DMS79 (cell line): ENCODE results near the gene UBASH3B.

Experiments used
- DNase-seq: peaks from one replicate; lab custom pipeline; 2025; lab: John Stamatoyannopoulos, UW

UBASH3B gene

DNA sequence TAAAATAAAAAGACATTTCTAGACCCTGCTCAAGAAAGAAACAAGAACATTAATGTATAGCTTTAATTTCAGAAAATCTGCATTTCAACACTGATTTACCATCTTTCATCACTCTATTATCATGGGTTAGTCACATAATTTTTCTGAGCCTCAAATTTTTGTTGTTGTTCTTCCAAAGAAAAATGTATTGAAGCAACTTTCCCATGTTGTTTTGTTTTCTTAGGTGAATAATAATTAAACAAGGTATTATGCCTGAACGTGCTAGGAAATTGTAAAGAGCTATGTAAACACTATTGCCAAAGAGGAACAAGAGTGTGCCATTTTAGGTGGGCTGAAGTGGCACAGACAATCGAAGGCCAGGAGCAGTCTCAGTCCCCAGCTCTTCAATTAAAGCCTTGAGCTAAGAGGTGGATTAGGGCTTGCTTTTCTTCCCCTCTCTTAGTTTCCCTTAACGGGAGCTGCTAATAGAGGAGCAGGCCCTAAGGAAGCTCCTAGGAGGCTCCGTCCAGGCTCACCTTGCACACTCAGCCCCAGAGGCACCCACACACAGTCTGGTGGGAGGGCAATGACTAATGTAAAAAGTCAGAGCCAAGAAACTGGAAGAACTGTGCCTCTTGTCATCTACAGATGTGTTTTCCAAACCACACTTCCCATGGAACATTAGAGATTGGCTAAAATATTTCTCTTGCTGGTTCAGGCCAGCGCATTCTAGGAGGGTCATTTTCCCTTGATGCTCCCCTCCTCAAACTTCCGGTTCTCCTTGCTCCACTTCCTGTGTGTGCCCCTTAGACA, 8.8 kb upstream of the UBASH3B start:
- DNase-seq = peak; percentile 32

DNA sequence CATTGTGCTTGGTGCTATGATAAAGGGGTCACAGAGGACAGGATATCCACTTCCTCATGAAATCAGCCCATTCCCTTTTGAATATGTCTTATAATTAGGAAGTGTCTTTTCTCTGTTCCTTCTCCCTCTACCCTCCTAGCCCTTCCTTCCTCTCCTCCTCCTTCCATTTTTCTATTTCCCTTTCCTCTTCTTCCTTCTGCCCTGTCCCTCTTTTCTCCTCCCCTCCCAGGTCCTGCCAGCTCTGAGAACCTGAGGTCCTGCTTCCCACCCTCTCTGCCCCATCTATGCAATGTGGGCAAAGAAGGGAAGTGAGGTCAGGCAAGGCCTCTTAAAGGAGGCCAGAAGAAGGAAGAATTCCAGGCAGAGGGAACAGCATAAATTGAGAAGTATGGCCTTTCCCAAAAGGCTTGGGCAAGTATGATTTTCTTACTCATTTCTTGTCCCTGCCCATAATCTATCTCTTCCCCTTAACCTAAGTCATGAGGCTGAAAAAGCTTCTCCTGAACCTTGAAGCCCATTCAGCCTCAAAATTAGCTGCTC, 7.7 kb upstream of the UBASH3B start:
- DNase-seq = no peak

DNA sequence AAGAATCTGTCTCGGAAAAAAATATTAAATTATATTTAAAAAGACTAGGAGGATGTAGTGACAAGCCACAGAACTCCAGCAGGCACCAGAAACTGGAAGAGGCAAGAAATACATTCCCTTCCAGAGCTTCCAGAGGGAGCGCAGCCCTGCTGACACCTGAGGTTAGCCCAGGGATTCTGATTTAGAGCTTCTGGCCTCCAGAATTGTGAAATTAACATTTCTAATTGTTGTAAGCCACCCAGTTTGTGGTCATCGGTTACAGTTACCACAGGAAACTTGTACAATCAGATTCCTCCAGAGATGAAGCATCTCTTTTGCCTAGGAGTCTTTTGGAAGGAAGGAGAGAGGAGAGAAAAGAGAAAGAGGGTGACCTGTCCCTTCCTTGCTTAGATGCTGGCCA, 6.4 kb upstream of the UBASH3B start:
- DNase-seq = no peak

DNA sequence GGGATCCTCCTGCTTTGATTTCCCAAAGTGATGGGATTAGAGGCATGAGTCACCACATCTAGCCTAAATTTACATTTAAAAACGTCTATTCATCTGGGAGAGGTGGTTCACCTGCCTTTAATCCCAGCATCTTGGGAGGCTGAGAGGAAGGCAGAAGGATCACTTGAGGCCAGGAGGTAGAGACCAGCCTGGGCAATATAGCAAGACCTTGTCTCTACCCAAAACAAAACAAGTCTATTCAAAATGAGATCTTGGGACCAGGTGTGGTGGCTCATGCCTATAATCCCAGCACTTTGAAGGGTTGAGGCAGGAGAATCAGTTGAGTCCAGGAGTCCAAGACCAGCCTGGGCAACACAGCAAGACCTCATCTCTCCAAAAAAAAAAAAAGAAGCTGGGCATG, 4.9 kb upstream of the UBASH3B start:
- no peak for DNase-seq

DNA sequence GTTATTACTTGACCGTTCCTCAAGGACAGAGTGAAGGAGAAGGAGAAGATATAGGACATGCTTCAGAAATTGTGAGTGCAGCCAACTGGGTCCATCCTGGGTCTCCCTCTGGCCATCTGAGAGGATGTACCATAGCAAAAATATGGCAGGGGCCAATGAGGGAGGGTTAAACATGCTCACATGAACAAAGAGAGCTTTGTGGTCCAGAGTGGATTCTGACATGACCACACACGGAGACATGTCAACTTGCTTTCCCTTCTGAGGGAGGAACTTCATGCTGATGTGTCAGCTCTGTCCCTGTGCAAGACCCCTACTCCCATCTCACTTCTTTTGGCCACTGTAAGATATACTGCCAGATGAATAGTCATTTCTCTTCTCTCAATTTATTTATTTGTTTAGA, 3.0 kb upstream of the UBASH3B start:
- DNase-seq = no peak

DNA sequence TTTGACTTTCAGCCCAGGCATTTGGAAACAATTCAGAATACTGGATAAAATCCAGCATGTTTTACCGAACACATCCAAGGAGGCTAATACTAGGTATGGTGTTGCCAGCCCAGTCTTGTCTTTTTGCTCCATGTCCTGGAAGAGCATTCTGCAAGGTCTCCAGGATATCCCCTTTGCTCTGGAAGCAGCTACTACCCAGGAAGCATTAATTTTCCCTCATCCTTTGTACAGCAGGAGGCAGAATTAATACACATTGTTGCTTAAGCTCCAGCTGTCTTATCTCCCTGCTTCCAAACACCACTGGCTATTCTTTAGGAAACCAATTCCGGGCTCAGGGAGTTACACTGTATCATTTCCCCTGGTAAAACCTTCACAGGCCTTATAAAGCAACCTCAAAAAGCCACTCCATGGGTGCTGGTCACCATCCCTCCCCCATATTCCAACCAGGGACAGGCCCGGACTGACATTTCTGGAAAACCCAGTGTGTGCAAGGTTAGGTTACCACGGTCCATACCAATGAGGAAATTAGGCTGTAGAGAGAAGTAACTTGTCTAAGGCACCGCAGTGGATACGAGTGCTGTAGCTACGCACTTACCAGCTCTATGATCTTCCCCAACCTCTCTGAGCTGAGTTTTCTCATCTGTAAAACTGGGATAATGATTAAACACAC, 1.5 kb upstream of the UBASH3B start:
- DNase-seq = no peak

DNA sequence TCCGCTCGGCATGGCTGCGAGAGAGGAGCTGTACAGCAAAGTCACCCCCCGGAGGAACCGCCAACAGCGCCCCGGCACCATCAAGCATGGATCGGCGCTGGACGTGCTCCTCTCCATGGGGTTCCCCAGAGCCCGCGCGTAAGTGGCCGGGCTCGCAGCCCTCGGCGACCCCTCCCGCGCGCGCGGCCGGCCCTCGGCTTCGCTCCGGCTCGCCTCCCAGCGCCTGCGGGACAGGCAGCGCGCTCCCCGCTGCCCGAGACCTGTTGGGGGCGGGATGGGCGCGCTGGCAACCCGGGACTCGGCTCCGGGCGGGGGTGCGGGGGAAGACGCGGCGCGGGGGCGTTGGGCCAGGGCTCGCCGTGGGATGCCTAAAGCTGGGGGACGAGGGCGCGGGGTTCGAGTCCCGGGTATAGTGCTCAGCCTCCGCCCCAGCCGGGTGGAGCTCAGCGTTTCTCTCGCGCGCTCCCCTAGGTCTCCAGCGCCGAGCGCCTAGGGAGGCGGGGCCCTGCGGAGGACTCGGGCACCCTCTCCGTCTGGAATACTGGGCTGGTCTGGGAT, 630 bp downstream of the UBASH3B start:
- no peak for DNase-seq

DNA sequence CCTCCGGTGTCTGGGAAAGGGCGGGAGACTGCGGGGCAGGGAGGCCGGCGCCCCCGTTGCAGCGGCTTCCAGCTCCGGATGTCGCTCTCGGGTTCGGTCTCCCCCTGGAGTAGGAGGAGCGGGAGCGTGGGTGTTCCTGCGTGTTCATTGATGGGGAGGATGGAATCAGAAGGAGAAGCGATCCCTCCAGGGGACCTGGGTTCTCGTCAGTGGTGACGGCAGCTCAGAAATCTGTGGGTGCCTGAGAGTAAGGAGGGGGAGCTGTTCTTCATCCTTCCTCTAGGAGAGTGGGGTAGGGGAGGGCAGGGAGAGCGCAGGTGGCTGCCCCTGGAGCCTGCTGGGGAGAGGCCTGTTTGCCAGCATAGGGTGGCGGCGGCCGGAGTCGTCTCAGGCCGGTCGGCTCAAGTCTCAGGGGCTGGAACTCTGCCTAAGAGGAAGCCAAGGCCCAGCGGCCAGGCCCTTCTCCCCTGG, 1.1 kb downstream of the UBASH3B start:
- DNase-seq = peak; percentile 24

DNA sequence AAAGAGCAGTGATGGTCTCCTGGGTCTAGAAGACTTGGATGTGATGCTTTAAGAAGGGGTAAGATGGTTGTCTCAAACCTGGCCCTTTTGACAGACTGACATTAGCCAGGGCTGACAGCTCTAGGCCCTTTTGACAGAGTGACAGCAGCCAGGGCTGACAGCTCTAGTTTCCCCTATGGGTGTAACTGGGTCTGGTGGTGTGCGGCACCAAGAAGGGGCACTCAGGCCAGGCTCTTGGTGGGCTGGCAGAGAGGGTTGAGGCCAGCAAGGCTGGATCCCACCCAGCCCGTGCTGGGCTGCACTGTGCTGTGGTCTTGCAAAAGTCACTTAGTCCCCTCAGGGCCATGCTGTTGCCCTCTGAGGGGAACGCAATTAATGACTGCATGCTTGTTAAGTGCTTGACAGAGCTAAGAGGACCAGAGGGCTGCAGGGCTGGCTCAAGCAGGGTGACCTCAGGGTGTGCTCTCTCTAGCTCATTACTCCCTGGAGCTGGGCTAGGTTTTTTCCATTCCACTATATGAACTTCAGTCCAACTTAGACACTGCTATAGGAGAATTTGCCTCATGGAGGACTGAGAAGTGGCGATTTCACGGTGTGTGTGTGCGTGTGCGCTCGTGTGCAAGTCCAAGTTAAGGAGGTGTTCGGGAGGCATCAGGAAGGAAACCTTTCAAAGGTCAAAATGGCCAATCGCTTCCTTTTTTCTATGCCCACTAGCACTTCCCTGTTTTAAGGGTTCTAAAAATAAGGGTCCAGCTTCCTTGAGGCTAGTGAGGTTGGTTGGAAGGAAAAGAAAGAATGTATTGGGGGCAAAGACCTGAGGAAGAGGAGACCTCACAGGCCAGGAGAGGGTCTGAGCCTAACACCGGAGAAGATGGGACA, 4.4 kb downstream of the UBASH3B start:
- no peak for DNase-seq

DNA sequence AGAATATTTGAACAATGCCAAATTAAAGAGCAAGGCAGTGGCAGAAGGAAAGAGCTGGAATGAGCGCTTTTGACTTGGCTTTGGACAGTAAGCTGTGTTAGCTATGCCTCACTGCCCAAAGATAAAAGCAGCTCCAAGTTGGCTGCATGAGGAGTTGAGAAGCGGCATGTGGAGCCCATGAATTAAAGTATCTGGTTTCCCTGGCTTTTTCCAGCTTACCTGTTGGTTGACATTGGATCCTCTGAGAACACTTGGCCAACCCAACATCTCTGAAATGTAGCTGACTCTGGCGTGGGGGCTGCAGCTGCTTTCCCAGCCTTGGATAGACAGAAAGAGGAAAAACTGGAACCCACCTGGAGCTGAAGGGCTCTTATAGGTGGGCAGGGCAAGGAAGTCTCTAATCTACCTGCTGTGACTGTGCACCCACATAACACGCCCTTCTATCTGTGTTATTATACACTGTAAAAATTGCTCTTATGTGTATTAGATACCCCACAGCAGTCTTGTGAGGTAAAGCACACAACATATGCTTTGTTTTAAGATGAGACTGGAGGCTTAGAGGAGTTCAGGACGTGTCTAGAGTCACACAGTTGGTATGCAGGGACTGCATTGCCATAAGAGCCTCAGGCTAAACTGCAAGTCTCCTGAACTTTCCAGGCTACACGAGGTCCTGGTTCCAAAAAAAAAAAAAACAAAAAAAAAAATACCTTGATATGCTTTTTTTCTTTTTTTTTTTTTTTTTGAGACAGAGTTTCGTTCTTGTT, 5.8 kb downstream of the UBASH3B start:
- peak; percentile 96 for DNase-seq

DNA sequence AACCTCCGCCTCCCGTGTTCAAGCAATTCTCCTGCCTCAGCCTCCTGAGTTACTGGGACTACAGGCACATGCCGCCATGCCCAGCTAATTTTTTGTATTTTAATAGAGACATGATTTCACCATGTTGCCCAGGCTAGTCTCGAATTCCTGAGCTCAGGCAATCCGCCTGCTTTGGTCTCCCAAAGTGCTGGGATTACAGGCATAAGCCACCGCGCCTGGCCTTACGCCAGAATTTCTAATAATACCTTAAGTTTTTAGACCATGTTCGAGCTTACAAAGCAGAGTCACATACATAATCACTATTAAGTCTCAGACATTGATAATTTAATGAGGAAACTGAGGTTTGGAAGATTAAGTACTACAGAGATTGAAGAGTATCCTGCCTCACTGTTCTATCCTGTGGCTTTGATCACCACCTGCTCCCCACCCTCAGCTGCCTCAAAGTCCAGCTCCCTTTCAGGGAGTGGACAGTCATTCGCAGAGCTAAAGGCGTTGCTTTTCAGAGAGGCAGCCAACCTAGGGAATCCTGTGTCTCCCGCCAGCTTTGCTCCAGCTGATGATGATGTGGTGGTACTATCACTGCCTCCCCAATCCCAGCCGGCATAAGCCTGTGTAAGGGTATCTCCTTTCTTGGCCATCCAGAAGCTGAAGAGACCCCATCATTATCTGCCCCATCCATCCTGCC, 7.7 kb downstream of the UBASH3B start:
- no peak for DNase-seq

DNA sequence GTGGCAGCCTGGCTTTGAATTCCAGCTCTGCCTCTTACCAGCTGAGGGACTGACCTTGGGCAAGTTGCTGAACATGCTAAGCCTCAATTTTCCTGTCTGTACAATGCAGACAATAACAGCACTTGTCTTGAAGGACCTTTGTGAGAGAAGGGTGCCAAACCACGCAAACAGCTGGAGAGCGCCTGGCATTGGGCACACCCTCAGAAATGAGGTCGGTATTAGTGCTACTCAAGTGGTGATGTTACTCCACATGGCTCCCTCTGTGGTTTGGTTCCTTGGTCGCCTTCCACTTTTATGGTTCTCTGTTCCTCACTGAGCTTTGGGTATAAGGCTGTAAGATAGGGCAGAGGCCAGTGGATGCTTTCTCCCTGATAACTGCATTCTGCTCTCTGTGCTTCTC, 8.2 kb downstream of the UBASH3B start:
- peak; percentile 65 for DNase-seq

DNA sequence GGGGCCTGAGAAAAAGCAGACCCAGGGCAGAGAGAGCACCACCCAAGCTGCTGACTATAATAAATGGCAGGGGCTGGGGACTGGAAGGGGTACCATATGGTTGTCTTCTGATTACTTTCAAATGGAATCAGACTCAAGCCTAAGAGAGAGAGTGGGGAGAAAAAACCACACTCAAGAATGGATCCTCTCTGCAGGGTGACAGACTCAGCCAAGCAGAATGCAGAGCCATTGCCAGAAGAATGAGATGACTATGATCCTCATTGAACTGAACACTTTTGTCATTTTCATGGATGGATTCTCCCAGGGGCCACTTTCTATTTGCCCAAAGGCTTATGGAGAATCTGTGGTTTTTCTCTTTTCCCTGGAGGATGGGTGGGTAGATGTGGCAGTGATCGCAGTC, 8.7 kb downstream of the UBASH3B start:
- DNase-seq = no peak

DNA sequence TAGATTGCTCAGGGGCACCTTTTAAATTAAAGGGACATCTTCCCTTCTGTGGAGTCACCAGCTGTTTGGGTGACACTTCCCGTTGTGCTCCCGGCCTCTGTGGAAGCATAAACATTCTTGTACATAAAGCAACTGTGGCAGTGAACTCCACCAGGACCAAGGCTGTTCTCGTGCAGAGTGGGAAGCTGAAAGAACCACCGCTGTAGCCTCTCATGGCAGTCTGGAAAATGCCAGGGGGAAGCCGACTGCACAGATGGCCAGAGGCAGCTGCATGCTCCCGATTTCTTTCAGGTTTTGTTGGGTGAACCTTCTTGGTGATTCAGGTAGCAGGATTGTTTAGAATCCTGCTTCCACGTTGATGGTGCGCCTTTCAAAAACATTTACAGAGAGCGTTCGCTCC, 10.3 kb downstream of the UBASH3B start:
- no peak for DNase-seq

DNA sequence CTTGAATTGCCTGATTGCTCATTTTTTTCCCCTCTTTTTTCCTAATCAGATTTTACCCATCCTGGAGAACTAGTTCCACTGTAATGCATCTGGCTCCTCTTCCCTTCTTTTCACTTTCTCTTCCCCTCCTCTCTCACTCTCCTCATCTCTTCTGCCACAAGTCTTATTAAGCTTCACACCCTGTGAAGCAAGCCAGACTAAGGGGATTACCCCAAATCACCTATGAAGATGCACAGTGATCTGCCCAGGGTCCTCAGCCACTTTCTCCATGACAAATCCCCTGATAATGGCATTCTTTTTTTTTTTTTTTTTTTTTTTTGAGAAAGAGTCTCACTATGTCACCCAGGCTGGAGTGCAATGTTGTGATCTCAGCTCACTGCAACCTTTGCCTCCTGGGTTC, 11.2 kb downstream of the UBASH3B start:
- no peak for DNase-seq

DNA sequence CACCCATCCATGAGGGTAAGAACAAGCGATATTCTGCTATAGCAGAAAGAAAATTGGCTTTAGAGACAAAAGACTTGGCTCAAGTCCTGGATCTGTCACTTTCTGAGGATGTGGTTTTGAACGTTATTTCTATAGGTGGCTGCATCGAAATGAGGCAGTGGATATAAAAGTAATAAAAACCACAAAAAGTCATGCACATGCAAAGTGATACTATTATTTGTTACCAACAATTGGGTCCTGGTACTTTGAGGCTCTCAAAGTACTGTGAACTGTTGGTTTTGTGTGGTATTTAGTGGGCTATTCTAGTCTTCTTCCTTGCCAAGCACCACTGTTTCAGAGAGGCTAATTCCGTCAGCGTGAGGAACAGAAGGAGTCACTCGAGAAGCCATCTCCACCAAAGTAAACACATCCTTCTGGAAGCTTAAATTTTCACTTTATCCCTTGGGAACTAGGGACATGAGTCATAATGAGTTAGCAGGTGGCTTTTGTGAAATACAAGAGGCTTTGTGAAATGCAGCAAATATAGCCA, 13.1 kb downstream of the UBASH3B start:
- peak; percentile 98 for DNase-seq

DNA sequence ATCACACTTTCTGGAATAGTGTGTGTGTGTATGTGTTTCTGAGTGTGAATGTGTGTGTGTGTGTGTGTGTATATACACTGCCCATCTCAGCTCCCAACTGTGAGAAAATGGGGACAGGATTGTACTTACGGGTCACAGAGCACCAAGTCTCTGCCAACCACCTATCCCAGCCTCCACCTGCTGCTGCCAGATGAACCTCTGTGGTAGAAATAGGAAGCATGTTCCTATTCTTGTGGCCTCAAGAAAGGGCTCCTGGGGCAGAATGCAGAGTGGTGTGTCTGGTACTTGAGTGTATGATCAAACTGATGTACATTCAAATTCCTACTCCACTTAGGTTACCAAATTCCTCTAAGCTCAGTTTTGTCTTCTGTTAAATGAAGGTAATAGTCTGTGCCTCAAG, 14.6 kb downstream of the UBASH3B start:
- no peak for DNase-seq

DNA sequence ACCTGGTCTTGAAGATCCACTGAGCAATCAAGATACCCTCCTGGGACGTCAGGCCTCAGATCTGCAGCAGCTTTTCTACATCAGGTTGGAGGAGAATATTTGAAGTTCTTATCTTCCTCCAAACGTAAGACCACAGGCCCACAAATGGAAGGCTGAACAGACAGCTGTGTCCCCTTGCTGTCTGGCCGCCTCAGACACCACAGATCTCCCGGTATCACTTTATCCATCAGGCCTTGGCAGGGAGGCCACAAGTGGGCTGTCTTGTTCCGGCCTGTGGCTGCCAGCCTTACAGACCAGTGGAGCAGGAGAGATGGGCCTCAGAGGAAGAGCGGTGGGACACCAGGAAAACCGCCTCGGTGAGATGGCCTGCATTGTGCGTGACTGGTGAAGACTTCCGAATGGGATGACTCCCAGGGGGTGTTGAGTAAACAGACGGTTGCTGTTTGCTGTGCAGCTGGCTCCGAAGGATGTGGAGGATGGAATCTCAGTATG, 15.9 kb downstream of the UBASH3B start:
- no peak for DNase-seq

DNA sequence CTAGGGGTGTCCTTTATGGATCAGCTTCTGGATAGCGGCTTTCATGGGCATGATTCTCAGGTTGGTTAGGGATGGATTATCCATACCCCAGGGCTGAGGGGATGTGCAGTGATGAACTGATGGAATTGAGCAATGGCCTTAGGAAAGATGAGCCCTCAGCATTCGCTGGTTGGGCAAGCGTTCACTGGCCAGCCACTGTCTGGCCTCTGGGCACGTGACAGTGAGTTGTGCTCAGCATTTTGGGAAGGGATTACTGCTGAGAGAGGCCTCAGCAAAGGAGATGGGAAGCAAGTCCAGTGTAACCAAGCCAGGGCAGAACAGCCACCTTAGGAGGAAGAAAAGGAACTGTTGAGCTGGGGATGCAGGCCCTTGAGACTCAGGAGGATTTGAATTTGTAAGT, 17.4 kb downstream of the UBASH3B start:
- no peak for DNase-seq

DNA sequence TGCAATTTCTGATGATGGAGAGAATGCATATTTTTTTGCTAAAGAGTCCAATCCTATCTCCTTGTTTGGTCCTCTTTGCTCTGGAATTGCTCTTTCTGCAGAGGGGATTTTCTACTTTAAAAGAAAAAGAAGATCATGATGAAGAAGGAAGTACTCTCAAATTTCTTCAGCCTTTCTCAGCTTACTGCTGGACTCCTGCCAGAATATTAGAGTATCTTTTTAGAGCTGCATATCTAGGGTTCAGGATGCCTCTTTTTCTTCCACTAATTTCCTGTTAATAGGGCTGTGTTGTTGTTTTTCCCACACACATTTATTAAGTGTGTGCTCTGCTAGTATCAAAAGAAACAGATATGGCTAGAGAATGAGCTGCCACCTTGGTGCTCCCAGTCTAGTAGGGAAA, 18.2 kb downstream of the UBASH3B start:
- DNase-seq = no peak
